SK-N-SH treated with all-trans-retinoic acid at 6 μM for 48 hours (cell line): ENCODE measurements around the gene POU6F2.

Source experiments
- ATAC-seq: fragments of 200-7000 bp; cut with Tn5 transposase; 3 replicates; pipeline ENCODE4 v1.9.1; 2020; ENCODE audit warnings: mild to moderate bottlenecking, moderate library complexity
- ARNTL ChIP-seq: fragments of 450-650 bp; formaldehyde crosslinking; IDR thresholded peaks from 2 replicates; pipeline ENCODE4 v1.5.0; 2020; ENCODE audit warnings: low read depth, mild to moderate bottlenecking, moderate library complexity, borderline replicate concordance
- BACH2 ChIP-seq: fragments of 250-450 bp; sonication (Bioruptor Pico); IDR thresholded peaks from 2 replicates; pipeline ENCODE4 v1.9.0; 2021; ENCODE audit warnings: mild to moderate bottlenecking, borderline replicate concordance
- CREB5 ChIP-seq: fragments of 250-450 bp; sonication (Bioruptor Pico); IDR thresholded peaks from 2 replicates; pipeline ENCODE4 v1.5.1; 2020; ENCODE audit warnings: low read depth, mild to moderate bottlenecking, moderate library complexity
- CSRNP3 ChIP-seq: fragments of 250-450 bp; sonication (Bioruptor Pico); IDR thresholded peaks from 2 replicates; pipeline ENCODE4 v1.5.1; 2021; ENCODE audit warnings: mild to moderate bottlenecking, moderate library complexity
- ESRRG ChIP-seq: fragments of 250-450 bp; sonication (Bioruptor Pico); IDR thresholded peaks from 2 replicates; pipeline ENCODE4 v1.6.1; 2021; ENCODE audit warnings: mild to moderate bottlenecking
- GLIS3 ChIP-seq: fragments of 250-450 bp; sonication (Bioruptor Pico); IDR thresholded peaks from 2 replicates; pipeline ENCODE4 v1.5.0; 2020; ENCODE audit warnings: mild to moderate bottlenecking, moderate library complexity
- ISL1 ChIP-seq: fragments of 250-450 bp; sonication (Bioruptor Pico); IDR thresholded peaks from 2 replicates; pipeline ENCODE4 v2.1.2; 2022; ENCODE audit warnings: mild to moderate bottlenecking, moderate library complexity
- OSR1 ChIP-seq: fragments of 250-450 bp; sonication (Bioruptor Pico); IDR thresholded peaks from 2 replicates; pipeline ENCODE4 v1.8.0; 2022; ENCODE audit warnings: moderate library complexity, mild to moderate bottlenecking, inconsistent platforms
- PATZ1 ChIP-seq: fragments of 250-450 bp; sonication (Bioruptor Pico); IDR thresholded peaks from 2 replicates; pipeline ENCODE4 v1.8.0; 2020; ENCODE audit warnings: mild to moderate bottlenecking, moderate library complexity, borderline replicate concordance
- POU6F1 ChIP-seq: fragments of 250-450 bp; sonication (Bioruptor Pico); IDR thresholded peaks from 2 replicates; pipeline ENCODE4 v1.8.0; 2021; ENCODE audit warnings: low read depth, mild to moderate bottlenecking, moderate library complexity, borderline replicate concordance
- RARB ChIP-seq: fragments of 250-450 bp; sonication (Bioruptor Pico); IDR thresholded peaks from 2 replicates; pipeline ENCODE4 v1.8.0; 2021; ENCODE audit warnings: mild to moderate bottlenecking, moderate library complexity
- SNAI2 ChIP-seq: fragments of 250-450 bp; sonication (Bioruptor Pico); IDR thresholded peaks from 2 replicates; pipeline ENCODE4 v1.5.0; 2020; ENCODE audit warnings: mild to moderate bottlenecking, moderate library complexity
- TCF4 ChIP-seq: fragments of 250-450 bp; sonication (Bioruptor Pico); IDR thresholded peaks from 2 replicates; pipeline ENCODE4 v1.8.0; 2021; ENCODE audit warnings: mild to moderate bottlenecking, moderate library complexity, borderline replicate concordance
- TSHZ2 ChIP-seq: fragments of 250-450 bp; sonication (Bioruptor Pico); IDR thresholded peaks from 2 replicates; pipeline ENCODE4 v1.5.0; 2020; ENCODE audit warnings: mild to moderate bottlenecking, moderate library complexity
- ZC3H10 ChIP-seq: fragments of 250-450 bp; sonication (Bioruptor Pico); IDR thresholded peaks from 2 replicates; pipeline ENCODE4 v1.5.1; 2021; ENCODE audit warnings: mild to moderate bottlenecking, moderate library complexity
- ZFP30 ChIP-seq: fragments of 450-650 bp; formaldehyde crosslinking; IDR thresholded peaks from 2 replicates; pipeline ENCODE4 v1.5.0; 2022; ENCODE audit warnings: mild to moderate bottlenecking, moderate library complexity
- ZNF565 ChIP-seq: fragments of 450-650 bp; formaldehyde crosslinking; conservative IDR thresholded peaks from 2 replicates; pipeline ENCODE4 v1.5.0; 2020; ENCODE audit warnings: low read depth, mild to moderate bottlenecking, moderate library complexity
- ZNF8 ChIP-seq: fragments of 450-650 bp; formaldehyde crosslinking; IDR thresholded peaks from 2 replicates; pipeline ENCODE4 v1.5.0; 2020; ENCODE audit warnings: mild to moderate bottlenecking, moderate library complexity

The POU6F2 gene

GRCh38 chr7:39044489-39044888 lies 66.8 kb downstream of the POU6F2 start:
- TF ChIP-seq OSR1 (CRISPR knock-in tag) (no peak), POU6F1 (CRISPR knock-in tag) (no peak), ESRRG (CRISPR knock-in tag) (no peak), TSHZ2 (no peak), BACH2 (no peak), PATZ1 (CRISPR knock-in tag) (no peak), CREB5 (CRISPR knock-in tag) (no peak), ZNF8 (CRISPR knock-in tag) (no peak), ZFP30 (CRISPR knock-in tag) (no peak), GLIS3 (CRISPR knock-in tag) (no peak), TCF4 (CRISPR knock-in tag) (no peak)
- ATAC-seq = no peak

- TF ChIP-seq BACH2 (no peak), ZC3H10 (CRISPR knock-in tag) (no peak), ESRRG (CRISPR knock-in tag) (no peak), RARB (no peak), ZNF565 (no peak), SNAI2 (CRISPR knock-in tag) (no peak), POU6F1 (CRISPR knock-in tag) (no peak)
- no peak for ATAC-seq
These were observed 67.5 kb downstream of the POU6F2 start for GRCh38 chr7:39045231-39045630.

- ATAC-seq = no peak
- TF ChIP-seq OSR1 (CRISPR knock-in tag) (no peak), ARNTL (no peak), POU6F1 (CRISPR knock-in tag) (no peak), CSRNP3 (CRISPR knock-in tag) (no peak), SNAI2 (CRISPR knock-in tag) (no peak), ISL1 (CRISPR knock-in tag) (no peak), CREB5 (CRISPR knock-in tag) (no peak), ZFP30 (CRISPR knock-in tag) (no peak), TSHZ2 (no peak)
These were observed 73.6 kb downstream of the POU6F2 start for GRCh38 chr7:39051279-39051678.
